Lung (tissue), 12 donors: Measurements from ENCODE around the gene SNCAIP. TPM values are rescaled to one million over a fixed set of nuclear protein-coding genes. Genes with fewer than 3 reads are reported as not detected.

Experiments used
- ATAC-seq: fragments of 200-7000 bp; cut with Tn5 transposase; one replicate; pipeline ENCODE4 v1.9.1; 2020; ENCODE audit warnings: moderate number of reproducible peaks; ENCODE audit not compliant: insufficient read depth, low FRiP score
- DNase-seq, 3 donors: peaks; one replicate each; pipeline ENCODE4 v3.0.0-alpha.2; 2013 to 2017
- H3K27ac ChIP-seq, 2 donors: one replicate each; pipeline ENCODE4 v1.5.1; 2013; ENCODE audit warnings: mild to moderate bottlenecking in 2 of 2, moderate library complexity in 2 of 2, control low read depth in 1 of 2, inconsistent platforms in 1 of 2, low read depth in 1 of 2, low read length in 1 of 2
- H3K27me3 ChIP-seq, 3 donors: one replicate each; pipeline ENCODE4 v1.5.1; 2013; ENCODE audit warnings: low read length in 2 of 3; ENCODE audit not compliant: control insufficient read depth in 3 of 3, insufficient read depth in 3 of 3
- H3K36me3 ChIP-seq, 4 donors: one replicate each; pipeline ENCODE4 v1.5.1; 2013; ENCODE audit warnings: low read length in 4 of 4, mild to moderate bottlenecking in 1 of 4, moderate library complexity in 1 of 4; ENCODE audit not compliant: control insufficient read depth in 4 of 4, insufficient read depth in 4 of 4
- H3K4me1 ChIP-seq, 5 donors: one replicate each; pipeline ENCODE4 v1.5.1; 2013; ENCODE audit warnings: low read length in 5 of 5, mild to moderate bottlenecking in 2 of 5, moderate library complexity in 1 of 5; ENCODE audit not compliant: control insufficient read depth in 5 of 5, insufficient read depth in 5 of 5
- H3K4me3 ChIP-seq: one replicate; pipeline ENCODE4 v1.5.1; 2013; ENCODE audit warnings: mild to moderate bottlenecking, control low read depth, moderate library complexity
- H3K9ac ChIP-seq, 2 donors: one replicate each; pipeline ENCODE4 v1.5.1; 2013; ENCODE audit warnings: low read length in 2 of 2, control low read depth in 1 of 2; ENCODE audit not compliant: insufficient read depth in 1 of 2
- H3K9me3 ChIP-seq, 4 donors: one replicate each; pipeline ENCODE4 v1.5.1; 2013; ENCODE audit warnings: low read length in 3 of 4, mild to moderate bottlenecking in 1 of 4, moderate library complexity in 1 of 4; ENCODE audit not compliant: control insufficient read depth in 4 of 4, insufficient read depth in 3 of 4
- CTCF ChIP-seq: IDR thresholded peaks from 2 replicates; pipeline ENCODE4 v1.5.1; 2012; ENCODE audit warnings: mild to moderate bottlenecking; ENCODE audit errors: control extremely low read depth, extremely low read depth
- WGBS, 2 donors: extraction: QIAGEN DNeasy Blood & Tissue Kit; methylation state at CpG; one replicate each; pipeline ENCODE4 v1.1.7; 2013; 5-methylcytosine and 5-hydroxymethylcytosine counted together
- polyA plus RNA-seq, 2 donors: library from polyadenylated mRNA; stranded (reverse); fragments of 200-250 nt; gene quantifications; one replicate each; pipeline ENCODE4 v1.2.1, GENCODE V29; 2013
- total RNA-seq, 2 donors: library from RNA; depleted of rRNA in 1 of 2; stranded (reverse); fragments of >200 nt in 1 of 2; gene quantifications; one replicate each; pipeline ENCODE4 v1.2.1, GENCODE V29; 2014 to 2021
- donor health status: control.
- donor health status: control.
- donor health status: Bipolar disorder and iron deficiency.
- donor health status: healthy.
- donor health status: DM: yes; HTN: yes; CAD: no.

Gene SNCAIP
- total and polyA plus RNA-seq, 4 donors, result 1.4 to 25.7 (median 4.7) TPM

GRCh38 chr5:122470365-122470764 lies 158.3 kb downstream of the SNCAIP start:
- H3K4me1 ChIP-seq, result peaks cover 0 to 5% (median 0%) of the 10 kb centered on the region in 5 donors
- ATAC-seq (no peak), DNase-seq (peak in 2 of 3 donors; percentile 16 to 46)
- no peak for TF ChIP-seq CTCF
- no peaks in the 10 kb centered on the region for H3K27me3 ChIP-seq
- no peaks in the 10 kb centered on the region for H3K9me3 ChIP-seq
- WGBS, 2 donors, result 56 to 62% methylated on average over 2 of the region's 2 CpGs
- no peak overlapping the region for H3K27ac ChIP-seq
- no peak overlapping the region for H3K9ac ChIP-seq
- H3K36me3 ChIP-seq, result no peaks in the 10 kb centered on the region
- H3K4me3 ChIP-seq, result no peak overlapping the region

- ATAC-seq, result no peak
- H3K36me3 ChIP-seq, result no peaks in the 10 kb centered on the region
- no peak for TF ChIP-seq CTCF
- H3K9ac ChIP-seq, result no peak overlapping the region
- WGBS, 2 donors, result 76 to 83% methylated on average over 9 of the region's 9 CpGs
- DNase-seq, result no peak
- H3K9me3 ChIP-seq, result no peaks in the 10 kb centered on the region
- H3K4me3 ChIP-seq, result no peak overlapping the region
- H3K27me3 ChIP-seq, result no peaks in the 10 kb centered on the region
- peaks cover 0 to 5% (median 0%) of the 10 kb centered on the region in 5 donors for H3K4me1 ChIP-seq
- no peak overlapping the region for H3K27ac ChIP-seq
Measured at GRCh38 chr5:122471031-122471751, 159.2 kb downstream of the SNCAIP start.

DNA sequence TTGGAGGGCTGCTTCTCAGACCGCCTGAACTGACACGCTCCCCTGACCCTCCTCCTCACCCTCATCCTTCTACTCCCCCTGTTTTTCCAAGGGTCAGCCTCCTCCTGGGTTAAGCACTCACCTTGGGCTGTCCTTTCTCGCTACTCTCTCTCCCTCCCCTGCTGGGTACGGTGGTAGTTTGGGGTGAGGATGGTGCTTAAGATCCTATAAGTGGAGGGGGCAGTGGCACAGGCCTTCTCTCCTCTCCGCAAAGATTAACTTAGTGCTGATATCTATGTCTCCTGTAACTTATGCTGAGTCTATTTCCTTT lies 159.7 kb downstream of the SNCAIP start:
- H3K9me3 ChIP-seq, result no peaks in the 10 kb centered on the region
- ATAC-seq (no peak), DNase-seq (no peak)
- no peak overlapping the region for H3K9ac ChIP-seq
- H3K36me3 ChIP-seq, result no peaks in the 10 kb centered on the region
- WGBS, 2 donors, result 88 to 95% methylated on average over 5 of the region's 5 CpGs
- H3K27me3 ChIP-seq, result no peaks in the 10 kb centered on the region
- no peak for TF ChIP-seq CTCF
- peaks cover 0 to 5% (median 0%) of the 10 kb centered on the region in 5 donors for H3K4me1 ChIP-seq
- no peak overlapping the region for H3K27ac ChIP-seq
- H3K4me3 ChIP-seq, result no peak overlapping the region
